Neural crest cell (in vitro differentiated cells): ENCODE measurements around the gene IGF2R. TPM values are rescaled to one million over a fixed set of nuclear protein-coding genes. Genes with fewer than 3 reads are reported as not detected.
A peak's percentile ranks its signal among the peaks of the same experiment; 100 is the strongest.

ENCODE experiments used
- DNase-seq: peaks from one replicate; pipeline ENCODE4 v3.0.0; 2021; ENCODE audit warnings: low read depth, mixed read lengths, low spot score
- H3K27ac Mint-ChIP-seq: one replicate; pipeline ENCODE4 v1.8.0; 2021; ENCODE audit warnings: mild to moderate bottlenecking, mixed read lengths; ENCODE audit not compliant: unreplicated experiment
- H3K27me3 Mint-ChIP-seq: 2 replicates; pipeline ENCODE4 v1.8.0; 2021; ENCODE audit warnings: low read depth, mild to moderate bottlenecking, mixed read lengths
- H3K36me3 Mint-ChIP-seq: 2 replicates; pipeline ENCODE4 v1.8.0; 2021; ENCODE audit warnings: low read depth, mild to moderate bottlenecking, mixed read lengths
- H3K4me1 Mint-ChIP-seq: 2 replicates; pipeline ENCODE4 v1.8.0; 2021; ENCODE audit warnings: mixed read lengths
- H3K4me3 Mint-ChIP-seq: one replicate; pipeline ENCODE4 v1.8.0; 2021; ENCODE audit warnings: mild to moderate bottlenecking, mixed read lengths
- H3K9me3 Mint-ChIP-seq: 2 replicates; pipeline ENCODE4 v1.8.0; 2021; ENCODE audit warnings: mixed read lengths
- total RNA-seq: library from RNA; stranded (reverse); gene quantifications from 2 replicates; pipeline ENCODE4 v1.2.1, GENCODE V29; 2021
- TF ChIP-seq, protein P1 (sequence below): fragments of 200-600 bp; sonication (generic); conservative IDR thresholded peaks from 2 replicates; pipeline ENCODE4 v1.5.0; 2021; ENCODE audit warnings: antibody characterized with exemption, mild to moderate bottlenecking

The IGF2R gene
- total RNA-seq, 1 donor from 2014 or later = 97.3 TPM

DNA sequence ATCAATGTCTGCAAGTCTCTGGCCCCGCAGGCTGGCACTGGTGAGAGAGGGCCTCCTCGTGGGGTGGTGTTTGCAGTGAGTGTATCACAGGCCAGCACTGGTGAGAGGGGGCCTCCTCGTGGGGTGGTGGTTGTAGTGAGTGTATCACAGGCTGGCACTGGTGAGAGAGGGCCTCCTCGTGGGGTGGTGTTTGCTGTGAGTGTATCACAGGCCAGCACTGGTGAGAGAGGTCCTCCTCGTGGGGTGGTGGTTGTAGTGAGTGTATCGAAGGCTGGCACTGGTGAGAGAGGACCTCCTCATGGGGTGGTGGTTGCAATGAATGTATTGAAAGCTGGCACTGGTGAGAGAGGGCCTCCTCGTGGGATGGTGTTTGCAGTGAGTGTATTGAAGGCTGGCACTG is 99.5 kb downstream of the IGF2R start:
- Mint-ChIP-seq H3K4me3 (no peak overlapping the region), H3K27ac (peak overlapping the region; percentile 78), H3K9me3 (no peaks in the 10 kb centered on the region), H3K27me3 (no peaks in the 10 kb centered on the region), H3K36me3 (peaks cover 29% of the 10 kb centered on the region), H3K4me1 (no peaks in the 10 kb centered on the region)
- TF ChIP-seq, protein P1, sequence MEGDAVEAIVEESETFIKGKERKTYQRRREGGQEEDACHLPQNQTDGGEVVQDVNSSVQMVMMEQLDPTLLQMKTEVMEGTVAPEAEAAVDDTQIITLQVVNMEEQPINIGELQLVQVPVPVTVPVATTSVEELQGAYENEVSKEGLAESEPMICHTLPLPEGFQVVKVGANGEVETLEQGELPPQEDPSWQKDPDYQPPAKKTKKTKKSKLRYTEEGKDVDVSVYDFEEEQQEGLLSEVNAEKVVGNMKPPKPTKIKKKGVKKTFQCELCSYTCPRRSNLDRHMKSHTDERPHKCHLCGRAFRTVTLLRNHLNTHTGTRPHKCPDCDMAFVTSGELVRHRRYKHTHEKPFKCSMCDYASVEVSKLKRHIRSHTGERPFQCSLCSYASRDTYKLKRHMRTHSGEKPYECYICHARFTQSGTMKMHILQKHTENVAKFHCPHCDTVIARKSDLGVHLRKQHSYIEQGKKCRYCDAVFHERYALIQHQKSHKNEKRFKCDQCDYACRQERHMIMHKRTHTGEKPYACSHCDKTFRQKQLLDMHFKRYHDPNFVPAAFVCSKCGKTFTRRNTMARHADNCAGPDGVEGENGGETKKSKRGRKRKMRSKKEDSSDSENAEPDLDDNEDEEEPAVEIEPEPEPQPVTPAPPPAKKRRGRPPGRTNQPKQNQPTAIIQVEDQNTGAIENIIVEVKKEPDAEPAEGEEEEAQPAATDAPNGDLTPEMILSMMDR = no peak
- DNase-seq = no peak

DNA sequence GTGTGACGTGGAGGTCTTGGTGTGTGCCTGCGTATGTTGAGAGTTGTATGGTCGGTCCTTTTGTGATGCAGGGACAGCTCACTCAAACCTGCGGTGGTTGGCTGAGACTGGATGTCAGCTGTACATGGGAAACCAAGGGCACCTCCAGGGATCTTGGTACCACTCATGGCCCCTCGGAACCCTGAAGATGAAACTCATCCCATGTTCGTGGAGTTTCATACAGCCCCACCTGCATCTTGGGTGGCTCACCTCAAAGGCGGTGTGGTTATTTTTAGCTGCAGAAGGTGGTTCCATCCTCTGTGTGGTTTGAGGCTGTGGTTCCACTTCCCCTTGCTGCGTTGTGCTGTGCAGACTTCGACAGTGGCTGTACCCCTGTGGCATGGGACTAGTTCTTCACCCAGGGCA is 100.2 kb downstream of the IGF2R start:
- Mint-ChIP-seq H3K4me1 (no peaks in the 10 kb centered on the region), H3K36me3 (peaks cover 28% of the 10 kb centered on the region), H3K4me3 (no peak overlapping the region), H3K27ac (peak overlapping the region; percentile 78), H3K27me3 (no peaks in the 10 kb centered on the region), H3K9me3 (no peaks in the 10 kb centered on the region)
- DNase-seq = no peak
- TF ChIP-seq, protein P1 = no peak

DNA sequence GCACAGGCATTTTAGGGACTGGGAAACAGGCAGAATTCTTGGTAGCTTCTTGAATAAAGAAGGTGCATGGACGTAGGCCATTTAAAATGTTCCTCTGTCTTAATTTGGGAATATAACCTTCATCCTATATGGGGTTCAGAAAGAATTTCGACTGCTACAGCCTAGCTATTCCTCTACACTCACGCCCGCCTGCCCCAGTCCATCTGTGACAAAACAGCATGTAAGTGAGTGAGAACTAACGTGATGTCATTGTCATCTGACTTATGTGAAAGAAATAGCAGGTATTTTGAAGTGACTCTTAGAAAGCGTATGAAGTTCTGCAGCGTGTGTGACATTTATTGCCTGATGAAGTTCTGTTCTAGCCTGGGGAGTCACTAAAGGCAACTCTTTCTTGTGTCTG is 100.6 kb downstream of the IGF2R start:
- TF ChIP-seq, protein P1 = no peak
- H3K27me3 Mint-ChIP-seq = no peaks in the 10 kb centered on the region
- peaks cover 26% of the 10 kb centered on the region for H3K36me3 Mint-ChIP-seq
- DNase-seq = no peak
- no peaks in the 10 kb centered on the region for H3K4me1 Mint-ChIP-seq
- no peaks in the 10 kb centered on the region for H3K9me3 Mint-ChIP-seq
- no peak overlapping the region for H3K27ac Mint-ChIP-seq
- no peak overlapping the region for H3K4me3 Mint-ChIP-seq

DNA sequence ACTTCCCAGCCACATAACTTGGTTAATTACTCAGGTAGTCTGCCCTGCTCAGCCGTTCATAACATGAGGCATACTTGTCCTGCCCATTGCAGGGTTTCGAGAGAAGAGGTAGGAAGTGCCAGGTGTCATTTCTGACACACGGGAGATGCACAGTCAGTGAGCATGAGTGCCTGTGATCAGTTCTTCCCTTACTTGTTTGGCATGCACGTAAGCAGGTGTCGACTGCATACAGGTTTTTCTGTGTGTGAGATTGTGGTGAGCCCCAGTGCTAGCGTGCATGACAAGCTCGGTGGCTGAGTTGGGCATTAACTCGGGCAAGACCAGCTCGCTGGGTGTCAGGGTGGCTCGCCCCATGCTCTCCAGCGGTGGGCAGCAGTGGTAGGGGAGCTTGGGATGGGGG is 101.5 kb downstream of the IGF2R start:
- TF ChIP-seq, protein P1 = no peak
- Mint-ChIP-seq H3K27ac (no peak overlapping the region), H3K9me3 (no peaks in the 10 kb centered on the region), H3K27me3 (no peaks in the 10 kb centered on the region), H3K4me3 (no peak overlapping the region), H3K36me3 (peaks cover 25% of the 10 kb centered on the region), H3K4me1 (no peaks in the 10 kb centered on the region)
- DNase-seq = no peak

DNA sequence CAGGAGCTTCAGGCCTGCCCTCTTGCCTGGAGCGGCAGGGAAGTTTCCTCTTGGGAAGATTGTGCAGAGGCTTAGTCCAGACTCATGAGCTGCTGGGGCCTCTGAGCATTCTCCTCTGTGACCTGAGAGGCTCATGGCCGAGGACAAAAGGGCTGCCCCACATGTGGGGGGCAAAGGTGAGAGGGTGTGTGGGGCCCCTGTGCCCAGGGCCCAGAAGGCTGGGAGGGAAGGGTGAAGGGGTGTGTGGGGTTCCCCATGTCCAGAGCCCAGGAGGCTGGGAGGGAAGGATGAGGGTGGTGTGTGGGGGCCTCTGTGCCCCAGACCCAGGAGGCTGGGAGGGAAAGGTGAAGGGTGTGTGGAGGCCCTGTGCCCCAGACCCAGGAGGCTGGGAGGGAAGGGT is 101.9 kb downstream of the IGF2R start:
- Mint-ChIP-seq H3K27me3 (no peaks in the 10 kb centered on the region), H3K9me3 (no peaks in the 10 kb centered on the region), H3K4me3 (no peak overlapping the region), H3K27ac (no peak overlapping the region), H3K4me1 (no peaks in the 10 kb centered on the region), H3K36me3 (peaks cover 25% of the 10 kb centered on the region)
- no peak for DNase-seq
- TF ChIP-seq, protein P1 = no peak
